ENCODE measurements around the gene ZNF76. TPM values are rescaled to one million over a fixed set of nuclear protein-coding genes. Genes with fewer than 3 reads are reported as not detected.

ZNF76 gene
- total RNA-seq, 2 donors from 2014 or later = 20.3 to 33.8 TPM

DNA sequence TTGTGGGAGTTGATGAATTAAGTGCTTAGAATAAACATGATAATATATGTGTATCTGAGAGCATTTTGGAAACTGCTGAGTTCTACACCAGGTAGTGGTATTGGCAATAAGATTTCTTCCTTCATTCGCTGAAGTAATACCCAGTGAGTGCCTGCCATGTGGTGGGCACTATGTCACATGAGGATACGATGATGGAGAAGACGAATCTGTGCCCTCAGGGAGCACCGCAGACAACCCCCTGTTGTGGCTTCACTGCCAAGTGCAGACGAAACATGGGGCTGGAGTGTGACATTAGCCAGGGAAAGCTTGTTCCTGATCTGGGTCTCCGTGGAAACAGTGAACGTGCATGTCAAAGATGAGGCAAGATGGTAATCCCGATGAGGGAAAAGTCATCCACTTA is 7.9 kb downstream of the ZNF76 start:
- Histone ChIP-seq H3K4me3 (no peak overlapping the region), H3K27me3 (no peaks in the 10 kb centered on the region), H3K9me3 (no peaks in the 10 kb centered on the region), H3K9ac (ENCODE audit: low read depth in 2 of 2, low read length in 2 of 2) (no peak overlapping the region), H3K4me1 (no peaks in the 10 kb centered on the region), H3K27ac (no peak overlapping the region), H3K36me3 (no peaks in the 10 kb centered on the region)
- TF ChIP-seq, protein P1, sequence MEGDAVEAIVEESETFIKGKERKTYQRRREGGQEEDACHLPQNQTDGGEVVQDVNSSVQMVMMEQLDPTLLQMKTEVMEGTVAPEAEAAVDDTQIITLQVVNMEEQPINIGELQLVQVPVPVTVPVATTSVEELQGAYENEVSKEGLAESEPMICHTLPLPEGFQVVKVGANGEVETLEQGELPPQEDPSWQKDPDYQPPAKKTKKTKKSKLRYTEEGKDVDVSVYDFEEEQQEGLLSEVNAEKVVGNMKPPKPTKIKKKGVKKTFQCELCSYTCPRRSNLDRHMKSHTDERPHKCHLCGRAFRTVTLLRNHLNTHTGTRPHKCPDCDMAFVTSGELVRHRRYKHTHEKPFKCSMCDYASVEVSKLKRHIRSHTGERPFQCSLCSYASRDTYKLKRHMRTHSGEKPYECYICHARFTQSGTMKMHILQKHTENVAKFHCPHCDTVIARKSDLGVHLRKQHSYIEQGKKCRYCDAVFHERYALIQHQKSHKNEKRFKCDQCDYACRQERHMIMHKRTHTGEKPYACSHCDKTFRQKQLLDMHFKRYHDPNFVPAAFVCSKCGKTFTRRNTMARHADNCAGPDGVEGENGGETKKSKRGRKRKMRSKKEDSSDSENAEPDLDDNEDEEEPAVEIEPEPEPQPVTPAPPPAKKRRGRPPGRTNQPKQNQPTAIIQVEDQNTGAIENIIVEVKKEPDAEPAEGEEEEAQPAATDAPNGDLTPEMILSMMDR (IDR thresholded peaks at IDR 0.05) = no peak
- DNase-seq = no peak
- intact Hi-C loops (cut with DNase I) = no loop called here

- Histone ChIP-seq H3K4me3 (no peak overlapping the region), H3K36me3 (no peaks in the 10 kb centered on the region), H3K4me1 (no peaks in the 10 kb centered on the region), H3K9me3 (no peaks in the 10 kb centered on the region), H3K9ac (ENCODE audit: low read depth in 2 of 2, low read length in 2 of 2) (no peak overlapping the region), H3K27ac (no peak overlapping the region), H3K27me3 (no peaks in the 10 kb centered on the region)
- TF ChIP-seq, protein P1 (IDR thresholded peaks at IDR 0.05) = no peak
- intact Hi-C loops (cut with DNase I) = no loop called here
- DNase-seq = no peak
Observed at GRCh38 chr6:35267897-35268296, 8.4 kb downstream of the ZNF76 start.

DNA sequence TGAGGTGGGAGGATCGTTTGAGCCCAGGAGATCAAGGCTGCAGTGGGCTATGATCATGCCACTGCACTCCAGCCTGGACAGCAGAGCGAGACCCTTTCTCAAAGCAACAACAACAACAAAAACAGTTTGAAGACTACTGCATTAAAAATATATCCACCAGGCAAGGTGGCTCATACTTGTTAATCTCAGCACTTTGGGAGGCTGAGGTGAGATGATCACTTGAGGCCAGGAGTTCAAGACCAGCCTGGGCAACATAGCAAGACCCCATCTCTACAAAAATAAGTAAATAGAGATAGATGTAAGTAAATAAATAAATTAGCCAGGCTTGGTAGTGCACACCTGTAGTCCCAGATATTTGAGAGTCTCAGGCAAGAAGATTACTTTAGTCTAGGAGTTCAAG is 12.5 kb downstream of the ZNF76 start:
- Histone ChIP-seq H3K36me3 (no peaks in the 10 kb centered on the region), H3K27ac (no peak overlapping the region), H3K4me3 (no peak overlapping the region), H3K27me3 (no peaks in the 10 kb centered on the region), H3K9ac (ENCODE audit: low read depth in 2 of 2, low read length in 2 of 2) (no peak overlapping the region), H3K4me1 (no peaks in the 10 kb centered on the region), H3K9me3 (no peaks in the 10 kb centered on the region)
- no peak for DNase-seq
- intact Hi-C loops (cut with DNase I) = no loop called here
- TF ChIP-seq, protein P1 (IDR thresholded peaks at IDR 0.05) = no peak

GRCh38 chr6:35273822-35274559 is 14.5 kb downstream of the ZNF76 start:
- no peak overlapping the region for H3K4me3 ChIP-seq
- TF ChIP-seq, protein P1 (IDR thresholded peaks at IDR 0.05) = no peak
- no peaks in the 10 kb centered on the region for H3K27me3 ChIP-seq
- no peak overlapping the region for H3K27ac ChIP-seq
- no peaks in the 10 kb centered on the region for H3K4me1 ChIP-seq
- no peaks in the 10 kb centered on the region for H3K36me3 ChIP-seq
- DNase-seq = no peak
- H3K9me3 ChIP-seq = no peaks in the 10 kb centered on the region
- no peak overlapping the region for H3K9ac ChIP-seq (ENCODE audit: low read depth in 2 of 2, low read length in 2 of 2)
- intact Hi-C loops (cut with DNase I) = no loop called here

- no peaks in the 10 kb centered on the region for H3K36me3 ChIP-seq
Observed at GRCh38 chr6:35275744-35276260, 16.3 kb downstream of the ZNF76 start.

More at GRCh38 chr6:35275744-35276260, 16.3 kb downstream of the ZNF76 start:
- TF ChIP-seq, protein P1 (IDR thresholded peaks at IDR 0.05) = no peak
- H3K27me3 ChIP-seq = no peaks in the 10 kb centered on the region
- no peaks in the 10 kb centered on the region for H3K9me3 ChIP-seq
- H3K4me3 ChIP-seq = no peak overlapping the region
- intact Hi-C loops (cut with DNase I) = no loop called here
- no peak overlapping the region for H3K27ac ChIP-seq
- no peaks in the 10 kb centered on the region for H3K4me1 ChIP-seq
- DNase-seq = no peak
- H3K9ac ChIP-seq (ENCODE audit: low read depth in 2 of 2, low read length in 2 of 2) = no peak overlapping the region
